Osteoblast (primary cell): ENCODE results near the gene HIP1R. TPM values are rescaled to one million over a fixed set of nuclear protein-coding genes. Genes with fewer than 3 reads are reported as not detected.
A peak's percentile ranks its signal among the peaks of the same experiment; 100 is the strongest.

Experiments used
- DNase-seq: peaks from one replicate; pipeline ENCODE4 v3.0.0; 2011; ENCODE audit warnings: low spot score, mixed read lengths; ENCODE audit not compliant: insufficient read length; ENCODE audit errors: missing footprints
- H2AFZ ChIP-seq: 2 replicates; pipeline ENCODE4 v1.6.0; 2011; ENCODE audit warnings: mild to moderate bottlenecking, low read length
- H3K27ac ChIP-seq: 2 replicates; pipeline ENCODE4 v1.5.1; 2011; ENCODE audit warnings: mild to moderate bottlenecking, low read depth, low read length, moderate library complexity
- H3K27me3 ChIP-seq: 2 replicates; pipeline ENCODE4 v1.6.0; 2012; ENCODE audit warnings: mild to moderate bottlenecking, control low read depth, inconsistent platforms, low read length, moderate library complexity; ENCODE audit not compliant: insufficient read depth
- H3K36me3 ChIP-seq: 2 replicates; pipeline ENCODE4 v1.5.1; 2011; ENCODE audit warnings: mild to moderate bottlenecking, low read length, control low read depth, moderate library complexity; ENCODE audit not compliant: insufficient read depth
- H3K4me1 ChIP-seq: 2 replicates; pipeline ENCODE4 v1.5.1; 2011; ENCODE audit warnings: mild to moderate bottlenecking, low read length, control low read depth, moderate library complexity; ENCODE audit not compliant: insufficient read depth
- H3K4me2 ChIP-seq: 2 replicates; pipeline ENCODE4 v1.6.0; 2011; ENCODE audit warnings: mild to moderate bottlenecking, low read length; ENCODE audit not compliant: insufficient read depth
- H3K4me3 ChIP-seq: fragments of 200-600 bp; sonication (generic); 3 replicates; pipeline ENCODE4 v1.5.1; 2012; ENCODE audit warnings: mild to moderate bottlenecking, low read length, inconsistent platforms; ENCODE audit not compliant: insufficient read depth
- H3K79me2 ChIP-seq: 2 replicates; pipeline ENCODE4 v1.6.0; 2012; ENCODE audit warnings: mild to moderate bottlenecking, low read length, control low read depth, inconsistent platforms; ENCODE audit not compliant: insufficient read depth
- H3K9me3 ChIP-seq: 2 replicates; pipeline ENCODE4 v1.5.1; 2011; ENCODE audit warnings: low read depth, low read length, control low read depth
- H4K20me1 ChIP-seq: 2 replicates; pipeline ENCODE4 v1.6.0; 2012; ENCODE audit warnings: mild to moderate bottlenecking, low read length, control low read depth; ENCODE audit not compliant: insufficient read depth
- CTCF ChIP-seq: IDR thresholded peaks from 2 replicates; pipeline ENCODE4 v1.5.1; 2011; ENCODE audit warnings: mild to moderate bottlenecking, low read depth, low read length, moderate library complexity; ENCODE audit errors: extremely low read depth
- total RNA-seq: library from RNA; depleted of rRNA; stranded (reverse); fragments of >200 nt; gene quantifications from 2 replicates; pipeline ENCODE4 v1.2.3, GENCODE V29; 2012

HIP1R gene
- total RNA-seq, 1 donor: 21.0 TPM

GRCh38 chr12:122850048-122850445, 14.8 kb downstream of the HIP1R start:
- H2AFZ ChIP-seq: no peak overlapping the region
- no peak for TF ChIP-seq CTCF
- H3K4me2 ChIP-seq: no peak overlapping the region
- H3K27ac ChIP-seq: no peak overlapping the region
- H3K9me3 ChIP-seq: no peaks in the 10 kb centered on the region
- no peaks in the 10 kb centered on the region for H3K79me2 ChIP-seq
- H4K20me1 ChIP-seq: no peaks in the 10 kb centered on the region
- H3K4me3 ChIP-seq: no peak overlapping the region
- peak; percentile 65 for DNase-seq
- H3K4me1 ChIP-seq: peaks cover 14% of the 10 kb centered on the region
- no peaks in the 10 kb centered on the region for H3K36me3 ChIP-seq
- H3K27me3 ChIP-seq: no peaks in the 10 kb centered on the region

GRCh38 chr12:122850695-122851350, 15.6 kb downstream of the HIP1R start:
- Histone ChIP-seq H3K9me3 (no peaks in the 10 kb centered on the region), H2AFZ (no peak overlapping the region), H3K4me3 (no peak overlapping the region), H3K4me1 (peaks cover 14% of the 10 kb centered on the region), H3K36me3 (no peaks in the 10 kb centered on the region), H3K4me2 (no peak overlapping the region), H3K27ac (no peak overlapping the region), H3K27me3 (no peaks in the 10 kb centered on the region), H3K79me2 (no peaks in the 10 kb centered on the region), H4K20me1 (no peaks in the 10 kb centered on the region)
- DNase-seq: peak; percentile 93
- no peak for TF ChIP-seq CTCF

- H3K9me3 ChIP-seq: no peaks in the 10 kb centered on the region
- peak overlapping the region; percentile 93 for H2AFZ ChIP-seq
- H4K20me1 ChIP-seq: no peaks in the 10 kb centered on the region
- TF ChIP-seq CTCF: no peak
- H3K36me3 ChIP-seq: no peaks in the 10 kb centered on the region
- no peak overlapping the region for H3K4me3 ChIP-seq
- no peaks in the 10 kb centered on the region for H3K27me3 ChIP-seq
- DNase-seq: peak; percentile 100
- H3K27ac ChIP-seq: peak overlapping the region; percentile 60
- H3K4me1 ChIP-seq: peaks cover 14% of the 10 kb centered on the region
- H3K79me2 ChIP-seq: no peaks in the 10 kb centered on the region
- H3K4me2 ChIP-seq: peak overlapping the region; percentile 43
These were observed 16.6 kb downstream of the HIP1R start for GRCh38 chr12:122851820-122852219.

- Histone ChIP-seq H3K36me3 (no peaks in the 10 kb centered on the region), H3K27me3 (no peaks in the 10 kb centered on the region), H3K9me3 (no peaks in the 10 kb centered on the region), H3K27ac (peak overlapping the region; percentile 60), H3K4me1 (peaks cover 14% of the 10 kb centered on the region), H2AFZ (peak overlapping the region; percentile 93), H3K79me2 (no peaks in the 10 kb centered on the region), H4K20me1 (no peaks in the 10 kb centered on the region), H3K4me2 (peak overlapping the region; percentile 43), H3K4me3 (no peak overlapping the region)
- peak; percentile 95 for DNase-seq
- TF ChIP-seq CTCF: no peak
These were observed 17.3 kb downstream of the HIP1R start for GRCh38 chr12:122852336-122853275.
